OCI-LY7 (cell line): Measurements from ENCODE around the gene P4HA3. TPM values are rescaled to one million over a fixed set of nuclear protein-coding genes. Genes with fewer than 3 reads are reported as not detected.

Experiments used
- BruUV-seq: library from RNA; stranded (reverse); fragments of 400-500 nt; replicated peaks from 2 replicates; lab custom pipeline; 2021; lab: Mats Ljungman, UMichigan
- CTCF ChIA-PET: fragments of 300-600 bp; sonication (Branson Sonifier 250); formaldehyde crosslinking; loops from one replicate; lab custom pipeline; 2022; ENCODE audit warnings: antibody characterized with exemption; ENCODE audit not compliant: unreplicated experiment; lab: Charles Lee
- POLR2A ChIA-PET: fragments of 300-600 bp; sonication (Branson Sonifier 250); formaldehyde crosslinking; loops from one replicate; lab custom pipeline; 2022; ENCODE audit warnings: antibody characterized with exemption; lab: Charles Lee
- DNase-seq: peaks from one replicate; pipeline ENCODE4 v3.0.0-alpha.2; 2015; ENCODE audit warnings: low spot score
- H2AFZ ChIP-seq: fragments of 200-600 bp; sonication (generic), shearing (Covaris generic); 2 replicates; pipeline ENCODE4 v1.6.1; 2014; ENCODE audit warnings: mild to moderate bottlenecking, antibody characterized with exemption, low read length, moderate library complexity
- H3K27ac ChIP-seq: fragments of 200-600 bp; sonication (generic); 2 replicates; pipeline ENCODE4 v1.5.1; 2014; ENCODE audit warnings: mixed run types, low read depth, mild to moderate bottlenecking, moderate library complexity, low read length, inconsistent platforms; ENCODE audit not compliant: poor library complexity, severe bottlenecking
- H3K36me3 ChIP-seq: fragments of 200-600 bp; sonication (generic); 2 replicates; pipeline ENCODE4 v1.6.1; 2014; ENCODE audit warnings: mild to moderate bottlenecking, antibody characterized with exemption, low read length, moderate library complexity, mixed read lengths; ENCODE audit not compliant: insufficient read depth
- H3K4me1 ChIP-seq: fragments of 200-600 bp; sonication (generic); 2 replicates; pipeline ENCODE4 v1.5.1; 2014; ENCODE audit warnings: mild to moderate bottlenecking, low read length; ENCODE audit not compliant: insufficient read depth, poor library complexity, severe bottlenecking
- H3K4me2 ChIP-seq: fragments of 200-600 bp; sonication (generic); 2 replicates; pipeline ENCODE4 v1.6.1; 2014; ENCODE audit warnings: mild to moderate bottlenecking, low read length
- H3K4me3 ChIP-seq: fragments of 200-600 bp; sonication (generic); 2 replicates; pipeline ENCODE4 v1.5.1; 2014; ENCODE audit warnings: mild to moderate bottlenecking, low read depth, low read length; ENCODE audit not compliant: poor library complexity, severe bottlenecking
- H3K79me2 ChIP-seq: fragments of 200-600 bp; sonication (generic); 2 replicates; pipeline ENCODE4 v1.6.1; 2016; ENCODE audit warnings: low read depth, mild to moderate bottlenecking, low read length, moderate library complexity, mixed read lengths; ENCODE audit not compliant: insufficient read depth
- H3K9me2 ChIP-seq: fragments of 200-600 bp; sonication (generic); 2 replicates; pipeline ENCODE4 v1.6.1; 2016; ENCODE audit warnings: mild to moderate bottlenecking, low read length, mixed read lengths; ENCODE audit not compliant: insufficient read depth
- H3K9me3 ChIP-seq: fragments of 200-600 bp; sonication (generic); 2 replicates; pipeline ENCODE4 v1.6.1; 2014; ENCODE audit warnings: mild to moderate bottlenecking, mixed run types, low read length, mixed read lengths
- H4K20me1 ChIP-seq: fragments of 200-600 bp; sonication (generic); 2 replicates; pipeline ENCODE4 v1.6.1; 2014; ENCODE audit warnings: mild to moderate bottlenecking, antibody characterized with exemption, low read length, moderate library complexity, mixed read lengths; ENCODE audit not compliant: insufficient read depth
- EZH2phosphoT487 ChIP-seq: fragments of 200-600 bp; sonication (generic); IDR thresholded peaks from 2 replicates; pipeline ENCODE4 v1.6.1; 2018; ENCODE audit warnings: low read depth, borderline replicate concordance, mild to moderate bottlenecking, mixed run types, antibody characterized with exemption, low read length, moderate library complexity, mixed read lengths
- intact Hi-C: fragments of 100-400 bp; cut with micrococcal nuclease; formaldehyde crosslinking; loops from one replicate; pipeline ENCODE4 v1.10.0; 2022; ENCODE audit not compliant: unreplicated experiment
- total RNA-seq, 2 experiments: library from RNA; depleted of rRNA in 1 of 2; stranded (reverse); fragments of >200 nt in 1 of 2; shearing (Covaris generic) in 1 of 2; gene quantifications; 2 replicates each; pipeline ENCODE4 v1.2.3, GENCODE V29; 2014 to 2022
- TF ChIP-seq, protein P1 (sequence below): fragments of 200-600 bp; sonication (generic); conservative IDR thresholded peaks from 2 replicates; pipeline ENCODE4 v1.5.1; 2014; ENCODE audit warnings: mild to moderate bottlenecking, antibody characterized with exemption, low read length, moderate library complexity, mixed read lengths

Gene P4HA3
- total RNA-seq, 2 experiments from 2014 or later, result not detected

DNA sequence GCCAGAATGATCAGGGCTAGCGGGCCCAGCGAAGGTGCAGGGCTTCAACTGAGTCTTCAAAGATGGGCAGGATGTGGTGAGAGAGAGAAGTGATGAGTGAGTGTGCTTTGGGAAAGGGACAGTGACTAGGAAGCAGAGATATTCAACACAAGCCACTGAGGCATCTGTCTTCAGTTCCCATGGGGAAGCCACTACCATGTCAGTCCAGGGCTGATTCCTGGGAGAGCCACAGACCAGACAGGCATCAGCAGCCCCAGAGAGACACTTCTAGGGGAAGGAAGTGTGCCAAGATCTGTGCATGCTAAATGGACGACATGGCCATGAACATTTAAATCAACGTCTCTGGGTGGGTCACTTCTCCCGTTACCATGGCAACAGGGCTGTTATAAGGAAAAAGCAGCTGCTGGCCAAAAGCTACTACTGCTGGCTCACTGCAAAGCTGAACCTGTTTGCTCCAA, 28.5 kb downstream of the P4HA3 start:
- no peaks in the 10 kb centered on the region for H3K36me3 ChIP-seq
- no peak overlapping the region for H3K27ac ChIP-seq
- no TSS peak for BruUV-seq
- intact Hi-C loops, result no loop called here
- POLR2A ChIA-PET, result interaction anchor here (0.6 kb wide), 1 partner anchor 114 kb away, joined by 4 read pairs; no protein-coding TSS in a partner anchor
- no peak for TF ChIP-seq EZH2phosphoT487
- TF ChIP-seq, protein P1, sequence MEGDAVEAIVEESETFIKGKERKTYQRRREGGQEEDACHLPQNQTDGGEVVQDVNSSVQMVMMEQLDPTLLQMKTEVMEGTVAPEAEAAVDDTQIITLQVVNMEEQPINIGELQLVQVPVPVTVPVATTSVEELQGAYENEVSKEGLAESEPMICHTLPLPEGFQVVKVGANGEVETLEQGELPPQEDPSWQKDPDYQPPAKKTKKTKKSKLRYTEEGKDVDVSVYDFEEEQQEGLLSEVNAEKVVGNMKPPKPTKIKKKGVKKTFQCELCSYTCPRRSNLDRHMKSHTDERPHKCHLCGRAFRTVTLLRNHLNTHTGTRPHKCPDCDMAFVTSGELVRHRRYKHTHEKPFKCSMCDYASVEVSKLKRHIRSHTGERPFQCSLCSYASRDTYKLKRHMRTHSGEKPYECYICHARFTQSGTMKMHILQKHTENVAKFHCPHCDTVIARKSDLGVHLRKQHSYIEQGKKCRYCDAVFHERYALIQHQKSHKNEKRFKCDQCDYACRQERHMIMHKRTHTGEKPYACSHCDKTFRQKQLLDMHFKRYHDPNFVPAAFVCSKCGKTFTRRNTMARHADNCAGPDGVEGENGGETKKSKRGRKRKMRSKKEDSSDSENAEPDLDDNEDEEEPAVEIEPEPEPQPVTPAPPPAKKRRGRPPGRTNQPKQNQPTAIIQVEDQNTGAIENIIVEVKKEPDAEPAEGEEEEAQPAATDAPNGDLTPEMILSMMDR, result no peak
- H2AFZ ChIP-seq, result no peak overlapping the region
- H3K4me2 ChIP-seq, result no peak overlapping the region
- no peaks in the 10 kb centered on the region for H3K9me2 ChIP-seq
- no peak for DNase-seq
- H3K4me3 ChIP-seq, result no peak overlapping the region
- H3K9me3 ChIP-seq, result no peaks in the 10 kb centered on the region
- CTCF ChIA-PET, result no interaction called here
- H4K20me1 ChIP-seq, result no peaks in the 10 kb centered on the region
- no peaks in the 10 kb centered on the region for H3K79me2 ChIP-seq
- no peaks in the 10 kb centered on the region for H3K4me1 ChIP-seq

DNA sequence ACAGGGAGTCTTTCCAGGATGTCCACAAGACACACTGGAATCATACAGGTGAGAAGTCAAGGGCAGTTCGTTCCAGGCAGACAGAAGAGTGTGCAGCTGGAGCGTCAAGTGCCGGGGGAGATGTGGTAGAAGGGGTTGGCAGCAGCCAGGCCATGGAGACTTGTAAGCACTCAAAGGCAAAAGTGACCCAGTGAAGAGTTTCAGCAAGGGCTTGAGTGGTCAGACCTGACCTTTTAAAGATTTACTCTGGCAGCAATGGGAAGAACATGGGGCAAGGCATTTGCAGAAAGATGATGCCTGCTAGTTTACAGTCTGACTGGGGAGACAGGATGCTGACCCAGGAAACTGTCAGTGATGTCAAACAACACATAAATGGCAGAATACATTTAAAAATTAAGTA, 29.0 kb downstream of the P4HA3 start:
- no peaks in the 10 kb centered on the region for H3K4me1 ChIP-seq
- H3K79me2 ChIP-seq, result no peaks in the 10 kb centered on the region
- no peaks in the 10 kb centered on the region for H3K36me3 ChIP-seq
- no peaks in the 10 kb centered on the region for H3K9me2 ChIP-seq
- no peak overlapping the region for H3K4me3 ChIP-seq
- no peak for DNase-seq
- BruUV-seq, result no TSS peak
- intact Hi-C loops, result no loop called here
- H3K4me2 ChIP-seq, result no peak overlapping the region
- TF ChIP-seq, protein P1, result no peak
- TF ChIP-seq EZH2phosphoT487, result no peak
- ChIA-PET CTCF (no interaction called here), POLR2A (no interaction called here)
- H3K27ac ChIP-seq, result no peak overlapping the region
- H4K20me1 ChIP-seq, result no peaks in the 10 kb centered on the region
- no peak overlapping the region for H2AFZ ChIP-seq
- H3K9me3 ChIP-seq, result no peaks in the 10 kb centered on the region

DNA sequence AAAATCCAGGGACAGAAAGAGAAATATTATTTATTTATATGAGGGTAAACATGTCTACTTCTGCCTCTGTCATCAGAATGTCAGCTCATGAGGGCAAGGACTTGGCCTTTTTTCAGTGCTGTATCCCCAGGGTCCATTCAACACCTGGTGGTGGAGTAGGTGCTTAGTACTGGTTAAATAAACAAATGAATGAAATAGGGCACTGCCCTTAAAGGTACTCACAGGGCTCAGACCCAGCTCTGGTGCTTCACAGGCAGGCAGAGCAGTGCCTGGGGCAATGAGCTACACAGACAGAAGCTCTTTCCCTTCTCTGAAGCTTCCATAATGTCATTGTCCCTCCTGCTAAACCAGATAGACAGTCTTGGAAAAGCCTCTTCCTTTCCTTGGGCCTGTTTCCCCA, 30.9 kb downstream of the P4HA3 start:
- Histone ChIP-seq H3K9me3 (no peaks in the 10 kb centered on the region), H3K79me2 (no peaks in the 10 kb centered on the region), H3K36me3 (no peaks in the 10 kb centered on the region), H3K4me2 (no peak overlapping the region), H3K4me1 (no peaks in the 10 kb centered on the region), H4K20me1 (no peaks in the 10 kb centered on the region), H2AFZ (no peak overlapping the region), H3K4me3 (no peak overlapping the region), H3K27ac (no peak overlapping the region), H3K9me2 (no peaks in the 10 kb centered on the region)
- POLR2A ChIA-PET, result no interaction called here
- TF ChIP-seq EZH2phosphoT487, result no peak
- TF ChIP-seq, protein P1, result no peak
- no TSS peak for BruUV-seq
- DNase-seq, result no peak
- intact Hi-C loops, result no loop called here
- CTCF ChIA-PET, result no interaction called here
